Measurements from ENCODE around the gene MAMDC2.

DNA sequence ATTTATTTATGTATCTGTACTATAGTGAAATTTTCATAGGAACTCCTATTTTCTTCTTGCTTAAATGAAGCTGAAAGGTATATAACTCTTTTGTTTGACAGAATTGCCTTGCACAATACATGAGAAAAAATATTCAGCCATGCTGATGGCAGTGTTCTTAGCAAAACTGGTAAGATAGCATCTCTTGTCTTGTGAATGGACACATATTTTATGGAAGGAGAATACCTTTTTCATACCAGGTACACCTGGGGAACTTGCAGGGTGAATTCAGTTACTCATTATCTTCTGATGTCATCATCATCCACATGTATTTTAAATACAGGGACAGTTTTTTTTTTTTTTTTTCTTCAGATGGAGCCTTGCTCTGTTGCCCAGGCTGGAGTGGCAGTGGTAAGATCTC, 49.4 kb downstream of the MAMDC2 start:
- TF ChIP-seq, protein P1, sequence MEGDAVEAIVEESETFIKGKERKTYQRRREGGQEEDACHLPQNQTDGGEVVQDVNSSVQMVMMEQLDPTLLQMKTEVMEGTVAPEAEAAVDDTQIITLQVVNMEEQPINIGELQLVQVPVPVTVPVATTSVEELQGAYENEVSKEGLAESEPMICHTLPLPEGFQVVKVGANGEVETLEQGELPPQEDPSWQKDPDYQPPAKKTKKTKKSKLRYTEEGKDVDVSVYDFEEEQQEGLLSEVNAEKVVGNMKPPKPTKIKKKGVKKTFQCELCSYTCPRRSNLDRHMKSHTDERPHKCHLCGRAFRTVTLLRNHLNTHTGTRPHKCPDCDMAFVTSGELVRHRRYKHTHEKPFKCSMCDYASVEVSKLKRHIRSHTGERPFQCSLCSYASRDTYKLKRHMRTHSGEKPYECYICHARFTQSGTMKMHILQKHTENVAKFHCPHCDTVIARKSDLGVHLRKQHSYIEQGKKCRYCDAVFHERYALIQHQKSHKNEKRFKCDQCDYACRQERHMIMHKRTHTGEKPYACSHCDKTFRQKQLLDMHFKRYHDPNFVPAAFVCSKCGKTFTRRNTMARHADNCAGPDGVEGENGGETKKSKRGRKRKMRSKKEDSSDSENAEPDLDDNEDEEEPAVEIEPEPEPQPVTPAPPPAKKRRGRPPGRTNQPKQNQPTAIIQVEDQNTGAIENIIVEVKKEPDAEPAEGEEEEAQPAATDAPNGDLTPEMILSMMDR (IDR thresholded peaks at IDR 0.05) = no peak
- TF ChIP-seq POLR2A (IDR thresholded peaks at IDR 0.05) (no peak), EP300 (IDR thresholded peaks at IDR 0.05) (no peak)

All from ovary (tissue), 3 donors.